ENCODE results near the gene CX3CL1.
A peak's percentile ranks its signal among the peaks of the same experiment; 100 is the strongest.

The CX3CL1 gene

DNA sequence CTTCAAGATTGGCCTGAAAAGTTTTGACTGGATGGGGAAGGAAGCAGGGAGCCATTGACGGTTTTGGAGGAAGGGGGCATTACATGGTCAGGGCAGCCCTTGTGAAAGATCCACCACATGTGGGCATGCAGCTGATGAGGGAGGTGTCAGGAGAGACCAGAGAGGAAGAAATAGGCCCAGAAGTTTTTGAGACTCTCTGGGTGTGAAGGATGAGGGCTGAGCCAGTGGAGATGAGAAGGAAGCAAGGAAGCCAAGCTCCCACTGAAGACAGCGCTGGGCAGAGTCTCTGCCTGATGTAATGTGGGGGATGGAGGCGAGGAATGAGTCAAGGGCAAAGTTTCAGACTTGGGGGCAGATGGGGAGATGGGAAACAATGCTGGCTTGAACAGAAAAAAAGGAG is 32.8 kb downstream of the CX3CL1 start:
- DNase-seq (ENCODE audit: low spot score): no peak

GRCh38 chr16:57406881-57407280 is 34.6 kb downstream of the CX3CL1 start:
- no peak for DNase-seq (ENCODE audit: low spot score)

DNA sequence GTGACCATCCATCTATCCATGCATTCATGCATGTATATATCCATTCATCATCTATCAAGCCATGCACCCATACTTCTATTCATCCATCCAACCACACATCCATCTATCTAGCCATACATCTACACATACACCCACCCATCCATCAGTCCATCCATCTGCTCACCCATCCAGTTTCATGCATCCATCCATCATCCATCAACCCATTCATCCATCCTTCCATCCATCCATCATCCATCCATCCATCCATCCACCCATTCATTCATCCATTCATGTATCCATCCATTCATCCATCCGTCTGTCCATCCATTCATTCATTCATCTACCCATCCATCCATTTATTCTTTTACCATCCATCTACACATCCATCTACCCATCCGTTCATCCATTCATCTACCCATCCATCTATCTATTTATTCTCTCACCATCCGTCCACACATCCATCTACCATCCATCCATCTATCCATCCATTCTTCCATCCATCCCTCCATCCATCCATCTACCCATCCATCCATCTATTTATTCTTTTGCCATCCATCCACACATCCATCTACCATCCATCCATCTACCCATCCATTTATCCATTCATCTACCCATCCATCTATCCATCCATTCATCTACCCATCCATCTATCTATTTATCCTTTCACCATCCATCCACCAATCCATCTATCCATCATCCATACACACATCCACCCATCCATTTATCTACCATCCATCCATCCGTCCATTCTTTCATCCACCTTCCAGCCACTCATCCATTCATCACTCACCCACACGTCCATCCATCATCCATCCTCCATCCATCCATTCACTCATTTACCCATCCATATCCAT is 35.4 kb downstream of the CX3CL1 start:
- DNase-seq (ENCODE audit: low spot score): no peak

GRCh38 chr16:57409065-57409464 is 36.8 kb downstream of the CX3CL1 start:
- no peak for DNase-seq (ENCODE audit: low spot score)

DNA sequence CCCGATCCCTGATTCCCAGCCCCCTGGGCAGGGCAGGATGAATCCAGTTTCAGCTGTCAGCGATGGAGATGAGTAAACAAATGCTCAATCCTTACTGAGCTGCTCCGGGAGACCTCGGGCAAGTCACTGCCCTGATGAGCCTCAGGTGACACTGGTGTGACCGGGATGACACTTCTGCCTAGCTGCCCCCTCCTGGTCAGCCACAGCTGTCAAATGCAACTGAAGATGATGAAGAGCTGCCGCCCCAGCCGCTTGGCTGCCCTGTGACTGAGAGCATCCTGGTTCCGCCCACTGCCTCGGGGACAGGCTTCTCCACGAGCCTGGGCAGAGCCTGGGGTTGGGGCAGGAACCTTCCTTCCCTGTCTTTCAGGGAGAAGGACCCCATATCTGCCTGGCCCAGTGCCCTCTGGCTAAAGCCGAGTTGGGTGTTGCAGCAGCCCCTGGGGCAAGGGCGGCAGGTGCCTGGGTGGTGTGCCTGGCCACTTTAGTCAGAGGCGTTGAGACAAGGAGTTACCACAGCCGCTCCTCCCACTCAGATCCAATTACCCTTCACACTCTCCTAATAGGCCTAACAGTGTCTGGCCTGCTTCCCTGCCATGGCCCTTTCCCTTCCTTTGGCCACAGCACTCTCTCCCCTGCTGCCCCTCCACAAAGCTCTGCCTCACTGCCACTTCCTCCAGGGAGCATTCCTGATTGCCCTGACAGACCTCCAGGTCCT is 37.7 kb downstream of the CX3CL1 start:
- no peak for DNase-seq (ENCODE audit: low spot score)

DNA sequence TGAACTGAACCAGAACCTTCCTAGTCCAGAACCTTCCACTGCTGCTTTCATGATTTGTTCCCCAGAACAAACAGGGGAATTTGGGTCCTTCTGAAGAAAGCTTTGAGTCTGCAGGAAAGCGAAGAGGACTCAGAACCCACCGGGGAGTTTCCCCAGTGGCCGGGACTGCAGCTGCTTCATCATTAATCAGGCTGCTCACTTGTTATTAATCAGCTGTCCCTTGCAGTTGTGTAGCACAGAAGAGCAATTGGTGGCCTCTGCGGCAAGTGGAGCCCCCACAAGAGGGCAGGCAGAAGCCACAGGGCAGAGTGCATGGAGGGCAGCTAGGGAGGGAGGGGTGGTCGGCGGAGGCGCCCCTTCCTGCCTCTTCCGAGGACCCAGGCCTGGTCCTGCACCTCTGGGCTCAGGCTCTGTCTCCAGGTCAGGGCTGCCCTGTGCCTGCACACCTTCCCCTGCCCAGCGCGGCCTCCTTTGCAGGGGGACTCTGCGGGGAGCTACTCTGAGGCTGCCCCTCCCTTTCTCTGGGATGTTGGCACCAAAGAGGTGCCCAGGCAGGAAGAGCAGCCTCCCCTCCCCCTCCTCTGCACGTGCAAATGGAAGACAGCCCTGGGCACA is 39.2 kb downstream of the CX3CL1 start:
- no peak for DNase-seq (ENCODE audit: low spot score)

DNA sequence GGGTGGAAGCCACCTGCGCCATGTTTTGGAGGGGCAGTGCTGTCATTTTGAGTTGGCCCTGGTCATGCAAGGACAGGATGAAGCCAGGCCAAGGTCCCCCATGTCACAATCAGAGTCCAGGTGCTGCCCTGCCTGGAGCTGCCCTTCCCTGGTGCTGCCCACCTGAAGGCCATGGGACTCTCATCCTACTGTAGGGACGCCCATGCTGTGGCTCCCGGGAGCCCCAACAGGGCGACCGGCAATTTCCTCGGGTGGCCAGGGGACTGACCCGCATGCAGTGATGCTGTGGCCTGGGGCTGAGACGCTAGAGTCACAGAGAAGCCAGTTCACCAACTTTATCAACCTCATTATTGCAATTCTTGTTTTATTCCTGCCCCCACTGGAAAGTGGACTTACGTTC is 40.3 kb downstream of the CX3CL1 start:
- DNase-seq (ENCODE audit: low spot score): no peak

GRCh38 chr16:57413301-57413730 is 41.0 kb downstream of the CX3CL1 start:
- no peak for DNase-seq (ENCODE audit: low spot score)

GRCh38 chr16:57413733-57414132 is 41.4 kb downstream of the CX3CL1 start:
- DNase-seq (ENCODE audit: low spot score): no peak

DNA sequence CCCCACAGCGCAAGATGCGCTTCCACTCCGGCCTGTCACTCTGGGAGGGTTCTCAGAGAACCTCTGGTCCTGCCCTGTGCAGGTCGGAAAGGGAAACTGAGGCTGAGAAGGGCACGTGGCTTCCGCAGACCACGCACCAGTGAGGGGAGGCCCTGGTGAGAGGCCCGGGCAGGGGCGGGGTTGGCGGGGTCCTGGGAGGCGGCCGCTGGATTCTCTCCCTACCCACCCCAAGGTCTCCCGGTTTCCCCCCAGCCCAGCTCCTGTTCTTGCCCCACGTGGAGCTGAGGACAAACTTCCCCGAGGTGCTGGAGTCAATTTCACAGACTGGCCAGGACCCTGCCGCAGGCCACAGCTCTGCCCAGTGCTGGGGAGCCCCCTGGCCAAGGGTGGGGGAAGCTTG is 43.8 kb downstream of the CX3CL1 start:
- no peak for DNase-seq (ENCODE audit: low spot score)

DNA sequence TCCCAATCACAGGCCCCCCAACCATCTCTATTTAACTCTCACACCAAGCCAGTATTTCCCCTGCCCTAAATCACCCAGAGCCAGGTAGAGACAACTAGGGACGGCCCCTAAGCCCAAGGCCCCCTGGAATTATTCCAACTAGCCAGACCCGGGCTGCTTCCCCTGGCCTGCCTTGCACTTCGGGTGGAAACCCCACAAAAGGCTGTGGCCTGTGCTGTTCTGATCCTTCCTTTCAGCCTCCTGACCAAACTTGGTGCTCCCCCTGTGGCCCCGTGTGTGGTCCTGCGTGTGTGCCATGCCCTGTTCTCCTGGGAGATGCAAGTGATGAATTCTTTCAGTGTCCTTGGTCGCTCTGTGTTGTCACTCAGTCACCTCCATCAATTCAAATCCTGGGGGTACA is 47.2 kb downstream of the CX3CL1 start:
- no peak for DNase-seq (ENCODE audit: low spot score)

GRCh38 chr16:57422026-57422944 is 50.0 kb downstream of the CX3CL1 start:
- peak; percentile 71 for DNase-seq (ENCODE audit: low spot score)

GRCh38 chr16:57423152-57423551 is 50.9 kb downstream of the CX3CL1 start:
- DNase-seq (ENCODE audit: low spot score): no peak

GRCh38 chr16:57424583-57424982 is 52.3 kb downstream of the CX3CL1 start:
- DNase-seq (ENCODE audit: low spot score): no peak

GRCh38 chr16:57426356-57426755 is 54.1 kb downstream of the CX3CL1 start:
- no peak for DNase-seq (ENCODE audit: low spot score)

DNA sequence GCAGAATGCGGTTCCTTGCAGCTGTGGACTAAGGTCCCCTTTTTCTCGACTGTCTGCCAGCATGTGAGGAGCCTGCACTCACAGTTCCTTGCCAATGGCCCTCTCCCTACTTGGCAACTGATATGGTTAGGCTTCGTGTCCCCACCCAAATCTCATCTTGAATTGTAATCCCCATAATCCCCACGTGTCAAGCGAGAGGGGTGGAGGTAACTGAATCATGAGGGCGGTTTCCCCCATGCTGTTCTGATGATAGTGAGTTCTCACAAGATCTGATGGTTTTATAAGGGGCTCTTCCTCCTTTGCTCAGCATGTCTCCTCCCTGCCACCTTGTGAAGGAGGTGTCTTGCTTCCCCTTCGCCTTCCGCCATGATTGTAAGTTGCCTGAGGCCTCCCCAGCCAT is 55.0 kb downstream of the CX3CL1 start:
- DNase-seq (ENCODE audit: low spot score): no peak

DNA sequence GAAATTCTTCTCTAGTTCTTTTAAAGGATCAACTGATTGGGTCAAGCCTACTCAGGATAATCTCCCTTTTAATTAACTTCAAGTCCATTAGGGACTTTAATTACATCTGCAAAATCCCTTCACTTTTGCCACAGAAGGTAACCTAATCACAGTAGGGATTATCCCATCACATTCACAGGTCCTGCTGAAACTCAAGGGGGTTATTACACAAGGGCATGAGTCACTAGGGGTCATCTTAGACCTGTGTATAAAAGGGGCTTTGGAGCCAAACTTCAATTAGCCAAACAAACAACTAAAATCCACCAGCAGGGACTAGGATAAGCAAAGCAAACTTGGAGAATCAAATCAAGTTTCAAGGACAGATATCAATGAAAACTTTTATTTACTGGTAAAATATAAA is 55.5 kb downstream of the CX3CL1 start:
- DNase-seq (ENCODE audit: low spot score): no peak

- no peak for DNase-seq (ENCODE audit: low spot score)
These were observed 58.7 kb downstream of the CX3CL1 start for GRCh38 chr16:57430955-57431354.

GRCh38 chr16:57432505-57432904 is 60.2 kb downstream of the CX3CL1 start:
- no peak for DNase-seq (ENCODE audit: low spot score)

- DNase-seq (ENCODE audit: low spot score): no peak
These were observed 60.7 kb downstream of the CX3CL1 start for GRCh38 chr16:57432989-57433388.

GRCh38 chr16:57434003-57434402 is 61.7 kb downstream of the CX3CL1 start:
- no peak for DNase-seq (ENCODE audit: low spot score)

Data from hepatic stellate cell (primary cell).